NOMO-1 (cell line): ENCODE data around the gene TSNAX.

Source experiments
- DNase-seq, 2 experiments: peaks; one replicate each; lab custom pipeline; 2025; ENCODE audit not compliant: unreplicated experiment in 2 of 2; lab: John Stamatoyannopoulos, UW

TSNAX gene

DNA sequence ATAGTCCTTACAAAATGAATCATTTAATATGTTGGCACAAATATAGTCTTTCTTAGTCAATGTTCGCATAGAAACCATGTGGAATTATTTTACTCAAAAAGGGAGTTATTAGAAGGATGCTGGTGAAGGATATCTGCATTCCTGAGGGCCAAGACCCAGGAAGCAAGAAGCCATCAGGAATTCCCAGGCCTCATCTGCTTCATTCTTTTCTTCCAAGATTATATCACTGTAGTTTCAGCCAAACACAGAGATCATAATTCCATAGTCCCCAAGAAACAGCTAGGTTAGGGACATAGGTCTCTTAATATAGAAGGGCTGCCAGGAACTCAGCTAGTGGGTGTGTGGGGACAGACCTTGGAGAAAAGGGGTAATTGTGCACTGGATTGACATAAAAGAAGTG lies 69.5 kb downstream of the TSNAX start:
- no peak for DNase-seq

DNA sequence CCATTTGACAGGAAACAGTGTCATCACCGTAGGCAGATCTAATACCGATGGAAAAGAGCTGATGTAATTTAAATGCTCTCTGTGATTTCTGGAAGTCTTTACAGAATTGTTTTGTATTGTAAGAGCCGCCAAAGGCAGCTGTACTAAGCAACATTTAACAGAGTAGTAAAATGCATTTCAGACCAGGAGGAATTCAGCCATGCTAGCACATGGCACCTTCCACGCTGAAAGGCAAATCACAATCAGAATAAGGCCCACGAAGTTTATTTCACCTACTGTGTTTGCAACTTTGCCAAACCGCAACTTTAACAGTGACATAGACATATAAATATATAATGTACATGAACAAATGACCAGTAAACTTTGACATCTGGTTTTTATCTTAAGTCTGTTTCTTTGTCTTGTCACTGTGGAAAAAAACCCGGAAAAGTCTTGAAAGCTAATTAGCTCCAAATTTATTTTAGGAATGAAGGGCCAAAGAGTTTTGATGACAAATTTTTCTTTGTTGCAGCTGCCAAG lies 72.0 kb downstream of the TSNAX start:
- DNase-seq, result no peak

DNA sequence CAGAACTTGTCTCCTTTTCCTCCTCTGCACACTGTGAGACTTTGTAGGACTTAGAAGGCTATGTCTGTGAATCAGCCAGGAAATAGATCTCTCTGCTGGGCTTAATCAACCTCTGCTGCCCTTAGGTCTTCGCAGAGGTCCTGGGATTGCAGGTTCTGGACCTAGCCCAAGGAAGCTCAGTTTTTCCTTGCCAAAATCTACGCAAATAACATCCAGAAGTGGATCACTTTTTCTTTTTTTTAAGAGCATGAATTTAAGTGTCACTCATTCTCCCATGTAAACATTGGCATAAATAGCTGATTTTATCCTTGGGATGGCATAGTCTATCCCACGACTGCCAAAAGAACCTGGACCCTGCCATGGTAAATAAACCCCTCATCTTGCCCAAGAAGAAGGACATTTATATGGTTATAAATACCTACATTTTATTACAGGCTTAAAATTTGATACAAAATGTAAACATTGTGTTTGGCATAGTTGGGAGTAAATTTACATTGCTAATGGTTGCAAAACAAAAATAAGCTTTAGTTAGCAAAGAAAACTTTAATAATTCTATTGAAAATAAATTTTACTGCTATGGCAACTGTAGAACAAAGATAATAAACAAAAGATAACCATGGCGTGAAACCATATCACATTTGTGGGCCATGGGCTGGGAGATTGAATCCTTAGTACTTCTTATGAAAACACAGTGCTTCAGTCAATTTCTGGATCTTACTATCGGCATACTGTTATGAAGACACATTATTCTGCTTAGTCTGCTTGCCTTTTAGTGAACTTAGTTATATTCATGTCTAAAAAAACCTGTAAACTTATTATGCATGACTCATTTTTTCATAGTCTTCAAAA lies 73.6 kb downstream of the TSNAX start:
- DNase-seq, result no peak

DNA sequence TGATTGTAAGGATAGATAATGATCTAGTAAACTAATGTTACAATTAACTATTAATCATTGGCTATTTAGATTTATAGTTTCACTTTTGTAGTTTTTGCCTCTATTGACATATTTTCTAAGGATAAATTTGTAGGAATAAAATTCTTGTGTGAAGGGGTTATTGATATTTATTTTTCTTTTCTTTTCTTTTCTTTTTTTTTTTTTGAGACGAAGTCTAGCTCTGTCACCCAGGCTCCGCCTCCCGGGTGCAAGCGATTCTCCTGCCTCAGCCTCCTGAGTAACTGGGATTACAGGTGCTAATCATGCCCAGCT lies 74.2 kb downstream of the TSNAX start:
- no peak for DNase-seq

DNA sequence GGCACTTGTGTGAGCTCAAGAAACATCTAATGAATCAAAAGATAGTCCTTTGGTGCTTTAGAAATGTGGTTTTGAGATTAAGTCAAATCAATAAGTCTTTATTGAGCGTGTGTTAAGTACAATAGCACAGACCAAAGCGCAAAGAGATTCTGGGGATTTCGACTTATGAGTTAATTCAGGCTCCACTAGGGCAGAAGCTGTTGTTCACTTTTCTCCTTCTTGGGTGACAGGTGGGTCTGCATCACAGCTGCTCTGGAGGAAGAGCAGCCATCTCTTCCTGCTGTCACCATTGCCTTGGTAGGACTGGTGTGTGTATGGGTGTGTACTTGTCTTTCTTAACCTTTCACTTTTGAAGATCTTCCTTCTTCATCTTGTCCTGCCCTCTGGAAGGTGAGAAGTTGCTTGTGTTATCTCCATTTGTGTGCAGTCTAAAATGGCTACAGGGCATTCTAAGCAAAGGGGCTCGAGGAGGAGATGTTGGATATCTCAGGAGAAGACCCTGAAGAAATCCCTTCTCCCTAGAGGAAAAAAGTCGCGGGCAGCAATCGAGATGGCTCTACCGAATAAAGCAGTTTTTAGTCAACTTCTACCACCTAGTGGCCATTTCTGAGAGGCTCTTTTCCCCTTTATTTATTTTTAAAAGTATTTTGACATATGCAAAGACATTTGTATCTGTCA lies 75.3 kb downstream of the TSNAX start:
- DNase-seq, result peak; percentile 82 to 86

DNA sequence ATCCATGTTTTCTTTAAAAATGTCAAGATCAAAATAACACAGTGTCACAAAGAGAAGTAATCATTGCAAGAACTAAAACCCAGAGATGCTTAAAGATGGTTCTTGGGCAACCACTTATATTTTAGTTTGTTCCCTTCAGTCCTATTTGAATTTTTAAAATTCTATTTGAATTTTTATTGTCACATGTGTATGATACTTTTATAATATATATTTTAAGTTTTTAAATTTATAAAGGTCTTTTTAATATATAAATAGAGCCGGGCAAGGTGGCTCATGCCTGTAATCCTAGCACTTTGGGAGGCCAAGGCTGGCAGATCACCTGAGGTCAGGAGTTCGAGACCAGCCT lies 75.8 kb downstream of the TSNAX start:
- no peak for DNase-seq

DNA sequence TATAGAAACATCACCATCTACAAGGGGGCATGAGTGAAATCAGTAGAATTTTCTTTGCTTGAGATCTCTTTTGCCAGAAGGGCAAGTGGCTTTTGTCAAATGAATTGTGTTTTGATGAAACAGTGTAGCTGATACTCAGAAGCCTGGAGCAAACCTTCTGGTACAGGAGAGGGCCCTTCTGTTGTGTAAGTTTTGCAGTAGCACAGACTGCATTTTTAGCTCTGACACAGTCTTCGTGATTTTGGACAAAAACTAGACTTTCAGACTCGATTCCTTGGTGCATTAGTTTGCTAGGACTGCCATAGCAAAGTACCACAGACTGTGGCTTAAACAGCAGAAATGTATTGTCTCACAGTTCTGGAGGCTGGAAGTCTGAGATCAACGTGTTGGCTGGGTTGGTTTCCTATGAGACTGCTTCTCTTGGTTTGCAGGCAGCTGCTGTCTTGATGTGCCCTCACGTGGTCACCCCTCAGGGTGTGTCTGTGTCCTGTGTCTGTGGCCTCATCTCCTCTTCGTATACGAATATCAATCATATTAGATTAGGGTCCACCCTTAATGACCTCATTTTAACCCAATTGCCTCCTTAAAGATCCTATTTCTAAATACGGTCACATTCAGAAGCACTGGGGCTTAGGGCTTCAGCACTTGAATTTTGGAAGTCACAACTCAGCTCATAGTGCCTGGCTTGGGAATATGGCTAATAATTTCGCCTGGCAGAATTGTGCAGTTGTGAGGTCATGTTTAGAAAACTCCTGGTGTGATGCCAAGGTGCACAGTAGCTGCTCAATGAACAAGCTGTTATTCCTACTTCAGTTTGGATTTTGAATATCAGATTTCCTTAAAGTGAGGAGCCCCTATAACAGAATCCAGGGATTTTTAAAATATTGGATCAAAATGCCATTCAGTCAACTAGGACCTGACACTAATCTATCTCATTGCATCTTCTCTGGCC lies 77.0 kb downstream of the TSNAX start:
- no peak for DNase-seq

DNA sequence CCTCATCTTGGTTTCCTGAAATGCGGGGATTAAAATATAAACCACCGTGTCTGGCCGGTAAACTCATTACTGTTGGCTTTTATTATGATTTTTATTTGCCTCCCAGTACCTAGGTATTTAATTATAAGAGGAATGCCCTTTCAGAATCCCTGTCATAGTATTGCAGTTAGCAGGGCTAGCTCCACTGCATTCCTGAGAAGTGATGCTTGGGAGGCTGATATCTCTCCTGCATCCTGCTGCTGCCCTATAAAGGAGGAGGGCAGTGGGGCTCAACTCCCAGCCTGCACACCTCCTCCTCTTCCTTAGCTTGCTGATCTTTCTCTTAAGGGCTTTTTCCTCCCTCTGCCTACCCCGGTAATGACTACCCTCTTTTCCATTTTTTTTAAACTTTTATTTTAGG lies 78.2 kb downstream of the TSNAX start:
- no peak for DNase-seq

DNA sequence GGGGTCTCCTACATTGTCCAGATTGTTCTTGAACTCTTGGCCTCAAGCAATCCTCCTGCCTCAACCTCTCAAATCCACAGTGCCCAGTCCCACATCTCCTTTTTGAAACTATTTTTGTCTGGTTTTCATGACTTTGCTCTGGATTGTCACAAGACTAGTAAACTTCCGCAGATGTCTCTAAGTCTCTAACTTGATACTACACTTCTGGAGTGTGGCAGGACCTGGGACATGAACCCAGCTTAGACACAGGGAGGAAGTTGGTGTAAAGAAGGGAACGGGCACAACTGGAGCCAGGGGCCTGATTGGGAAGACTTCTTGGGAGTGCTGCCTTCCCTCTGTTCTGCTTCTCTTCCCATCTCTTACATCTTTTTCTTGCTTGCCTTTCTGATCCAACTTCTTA lies 81.9 kb downstream of the TSNAX start:
- DNase-seq, result no peak

DNA sequence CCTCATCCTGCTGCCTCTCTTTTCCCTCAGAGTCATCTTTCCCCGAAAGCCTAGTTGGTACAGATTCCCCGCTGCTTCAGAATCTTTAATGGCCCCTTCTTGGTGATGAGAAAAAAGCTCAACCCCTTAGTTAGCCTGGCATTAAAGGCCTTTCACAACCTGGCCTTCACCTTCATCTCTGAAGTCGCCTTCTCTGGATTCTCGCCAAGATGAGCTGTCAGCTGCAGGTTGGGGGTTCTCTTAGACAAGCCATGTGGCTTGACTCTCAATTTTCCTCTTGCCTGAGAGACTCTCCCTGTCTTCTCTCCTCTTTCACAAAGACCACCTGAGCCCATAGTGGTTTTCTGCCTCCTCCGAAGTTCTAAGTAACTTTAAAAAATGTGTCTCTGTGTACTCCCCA lies 82.6 kb downstream of the TSNAX start:
- no peak for DNase-seq

DNA sequence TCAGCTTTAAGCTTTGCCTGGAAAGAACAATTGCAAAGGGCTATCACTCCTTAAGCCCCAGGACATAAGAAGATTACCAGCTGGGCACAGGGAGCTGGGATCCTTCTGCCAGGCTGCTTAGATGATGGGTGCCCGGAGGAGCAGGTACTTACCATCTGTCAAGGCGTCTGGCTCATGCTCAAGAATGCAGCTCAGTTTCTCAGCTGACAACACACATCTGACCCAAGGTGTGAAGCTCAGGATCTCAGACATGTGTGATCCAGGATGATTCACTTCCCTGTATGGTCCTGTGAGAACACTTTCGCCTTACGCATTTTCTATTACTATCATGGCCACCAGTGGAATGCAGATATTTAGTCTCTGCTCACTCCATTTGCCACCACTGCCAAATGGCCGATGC lies 83.4 kb downstream of the TSNAX start:
- DNase-seq, result no peak

DNA sequence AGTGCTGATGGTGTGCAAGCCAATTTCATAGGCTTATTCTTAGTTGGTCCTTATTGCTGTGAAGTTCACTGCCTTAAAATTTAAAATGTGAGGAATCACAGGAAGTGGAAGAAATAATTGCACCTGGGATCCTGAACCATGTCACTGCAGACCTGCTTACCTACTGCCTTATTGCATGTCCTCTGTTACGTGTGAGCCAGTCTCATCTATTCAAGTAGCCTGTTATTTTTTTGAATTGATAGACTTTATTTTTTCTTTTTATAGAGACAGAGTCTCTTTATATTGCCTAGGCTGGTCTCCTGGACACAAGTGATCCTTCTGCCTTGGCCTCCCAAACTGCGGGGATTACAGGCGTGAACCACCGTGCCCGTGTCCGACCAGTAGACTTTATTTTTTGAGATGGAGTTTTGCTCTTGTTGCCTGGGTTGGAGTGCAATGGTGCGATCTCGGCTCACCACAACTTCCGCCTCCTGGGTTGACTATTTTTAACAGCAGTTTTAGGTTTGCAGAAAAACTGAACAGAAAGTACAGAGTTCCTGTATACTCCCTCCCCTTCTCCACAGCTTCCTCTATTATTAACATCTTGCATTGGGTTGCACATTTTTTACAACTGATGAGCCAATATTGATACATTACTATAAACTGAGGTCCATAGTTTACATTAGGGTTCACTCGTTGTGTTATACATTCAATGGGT lies 84.1 kb downstream of the TSNAX start:
- peak; percentile 87 to 97 for DNase-seq

DNA sequence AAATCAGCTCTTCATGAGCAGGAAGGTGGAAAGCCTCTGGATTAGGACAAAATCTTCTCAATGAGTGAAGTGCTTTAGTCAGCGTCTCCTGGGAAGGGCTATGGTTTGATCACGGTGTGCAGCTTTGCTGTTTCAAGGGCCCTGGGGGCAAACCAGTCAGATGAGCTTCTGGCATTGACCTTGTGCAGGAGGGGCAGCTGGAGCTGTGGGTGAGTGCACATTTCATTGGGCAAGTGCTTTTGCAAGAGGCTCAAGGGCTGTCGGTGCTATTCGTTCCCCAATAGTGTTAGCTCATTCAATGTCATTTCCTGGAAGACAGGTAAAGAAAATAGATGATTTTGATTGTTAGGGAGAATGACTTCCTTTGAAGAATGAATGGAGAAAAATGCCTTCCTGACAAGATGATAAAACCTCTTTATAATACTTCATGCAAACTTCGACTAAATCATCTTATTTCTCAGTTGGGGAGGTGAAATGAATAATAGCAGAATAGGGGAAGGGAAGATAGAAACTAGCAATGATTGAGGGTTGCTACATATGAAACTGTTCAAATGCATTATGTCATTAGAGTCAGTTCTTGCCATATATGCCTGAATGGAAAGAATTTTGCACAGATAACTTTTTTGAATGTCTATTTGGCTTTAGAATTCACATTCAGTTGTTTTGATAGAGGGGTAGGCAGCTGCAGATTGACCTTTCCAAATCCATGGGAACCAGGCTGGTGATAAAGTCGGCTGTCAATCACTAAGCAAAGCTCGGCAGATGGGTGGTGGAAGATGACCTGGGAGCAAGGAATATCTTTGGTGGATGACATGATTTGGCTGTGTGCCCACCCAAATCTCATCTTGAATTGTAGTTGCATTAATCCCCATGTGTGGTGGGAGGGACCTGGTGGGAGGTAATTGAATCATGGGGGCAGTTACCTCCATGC lies 85.2 kb downstream of the TSNAX start:
- peak; percentile 79 to 82 for DNase-seq
